ENCODE data around the gene CNMD.
"Not testable (repeated sequence)": the region's sequence is repeated elsewhere in the genome, so short reads cannot be mapped to it uniquely, and the experiment has no call there.

The CNMD gene

DNA sequence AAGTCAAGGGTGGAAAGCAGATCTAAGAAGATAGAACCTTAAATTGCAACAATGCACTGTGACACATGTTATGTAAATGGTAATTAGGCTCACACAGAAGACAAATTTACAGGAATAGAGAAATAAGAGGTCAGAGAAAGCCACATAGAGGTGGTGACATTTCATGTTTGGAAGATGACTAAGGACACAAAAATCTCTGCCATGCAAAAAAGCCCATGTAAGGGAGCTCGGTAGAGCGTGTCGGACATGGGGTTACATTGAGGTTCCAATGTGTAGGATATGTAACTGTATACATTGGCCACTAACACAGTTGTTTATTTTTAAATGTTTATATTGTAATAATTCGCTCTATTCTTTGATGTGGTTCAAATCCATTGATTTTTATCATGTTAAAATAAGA is 53.2 kb downstream of the CNMD start:
- DNase-seq (ENCODE audit: low read depth in 2 of 2): no peak

DNA sequence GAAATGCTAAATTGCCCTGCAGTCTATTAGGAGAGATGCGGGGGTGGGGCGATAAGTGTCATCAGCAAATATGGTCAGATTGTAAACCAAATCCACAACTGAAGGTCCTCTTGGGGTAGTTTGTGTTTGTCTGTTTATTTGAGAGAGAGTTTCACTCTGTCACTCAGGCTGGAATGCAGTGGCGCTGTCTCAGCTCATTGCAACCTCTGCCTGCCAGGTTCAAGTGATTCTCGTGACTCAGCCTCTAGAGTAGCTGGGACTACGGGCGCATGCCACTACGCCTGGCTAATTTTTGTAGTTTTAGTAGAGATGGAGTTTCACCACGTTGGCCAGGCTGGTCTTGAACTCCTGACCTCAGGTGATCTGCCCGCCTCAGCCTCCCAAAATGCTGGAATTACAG is 53.8 kb downstream of the CNMD start:
- not testable (repeated sequence) for DNase-seq (ENCODE audit: low read depth in 2 of 2)

DNA sequence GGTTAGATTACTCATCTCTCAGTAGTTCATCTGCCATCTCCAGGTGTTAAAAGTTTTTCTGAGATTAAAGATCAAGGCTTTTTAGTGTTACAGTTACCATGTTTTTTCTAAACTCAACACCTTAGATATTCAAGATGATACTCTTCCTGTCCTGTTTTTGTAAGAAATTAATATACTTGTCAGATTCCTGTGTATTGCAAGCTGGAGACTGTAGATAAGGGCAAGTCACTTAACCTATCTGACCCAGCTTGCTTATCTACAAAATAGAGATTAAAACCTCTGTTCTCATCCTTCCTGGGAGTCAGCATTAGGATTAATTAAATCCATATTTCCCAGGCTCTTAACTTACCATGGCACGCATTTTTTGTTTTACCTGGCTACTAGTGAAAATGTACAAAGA is 61.8 kb downstream of the CNMD start:
- no peak for DNase-seq (ENCODE audit: low read depth in 2 of 2)

DNA sequence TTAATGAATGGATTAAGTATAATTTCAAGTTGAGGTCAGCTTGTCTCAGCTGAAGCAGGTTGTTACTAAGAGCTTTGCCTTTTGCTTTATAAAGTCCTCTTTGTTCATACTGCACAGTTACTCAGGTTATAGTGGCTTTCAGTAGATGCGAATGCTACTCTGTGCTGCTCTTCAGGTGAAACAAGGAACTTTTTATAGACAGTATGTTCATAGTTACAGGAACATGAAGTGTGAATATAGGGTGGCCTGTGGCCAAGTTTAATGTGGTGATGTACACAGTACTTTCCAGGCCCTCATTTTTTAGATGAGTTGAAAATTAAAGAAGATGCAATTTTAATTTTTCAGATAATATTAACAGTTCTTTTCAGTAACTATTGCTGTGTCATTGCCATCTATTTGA is 66.2 kb downstream of the CNMD start:
- DNase-seq (ENCODE audit: low read depth in 2 of 2): no peak

DNA sequence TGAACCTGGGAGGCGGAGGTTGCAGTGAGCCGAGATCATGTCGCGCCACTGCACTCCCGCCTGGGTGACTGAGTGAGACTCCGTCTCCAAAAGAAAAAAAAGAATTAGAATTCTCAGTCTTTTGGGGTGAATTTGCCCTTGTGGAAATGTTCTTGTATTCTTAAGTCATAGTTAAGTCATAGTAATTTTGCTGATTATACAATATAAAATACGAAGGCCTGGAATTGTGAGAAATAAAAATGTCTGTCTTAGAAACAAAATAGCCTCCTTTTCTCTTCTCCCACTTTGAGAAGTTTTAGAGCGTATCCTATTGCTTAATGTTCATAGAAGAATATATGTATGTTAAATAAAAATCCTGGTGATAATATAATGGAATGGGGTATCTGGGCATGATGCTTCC is 68.9 kb downstream of the CNMD start:
- no peak for DNase-seq (ENCODE audit: low read depth in 2 of 2)

DNA sequence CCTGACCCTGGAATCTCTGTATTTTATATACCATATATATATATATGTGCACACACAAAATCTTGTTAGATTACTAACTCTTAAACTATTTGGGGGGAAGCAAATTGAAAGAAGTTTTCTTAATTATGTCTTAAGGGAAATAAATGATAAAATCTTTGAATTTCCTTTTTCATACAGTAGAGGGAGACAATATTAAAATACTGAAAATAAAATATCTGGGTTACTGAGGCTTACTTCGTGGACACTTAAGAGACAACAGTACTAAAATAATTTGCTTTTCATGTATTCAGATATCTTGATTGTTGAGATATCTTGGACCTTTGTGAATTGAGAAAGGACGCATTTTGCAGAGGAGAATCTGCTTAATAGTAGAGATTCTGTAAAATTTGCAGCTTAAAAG is 69.9 kb downstream of the CNMD start:
- no peak for DNase-seq (ENCODE audit: low read depth in 2 of 2)

DNA sequence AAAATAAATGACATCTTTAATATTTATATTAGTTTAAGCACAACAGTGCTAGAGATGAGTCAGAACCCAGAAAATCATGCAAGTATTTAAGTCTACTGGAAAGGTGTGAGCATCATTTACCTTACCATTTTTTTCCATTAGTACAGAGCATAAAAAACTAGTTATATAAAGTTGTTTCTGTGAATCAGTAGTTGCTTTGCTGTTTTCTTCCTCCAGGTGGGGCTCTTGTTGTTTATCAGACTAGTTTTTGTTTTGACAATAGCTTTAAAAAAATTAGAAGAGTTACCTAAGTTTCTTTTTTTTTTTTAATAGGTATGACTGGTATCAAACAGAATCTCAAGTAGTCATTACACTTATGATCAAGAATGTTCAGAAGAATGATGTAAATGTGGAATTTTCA is 74.3 kb downstream of the CNMD start:
- DNase-seq (ENCODE audit: low read depth in 2 of 2): no peak

DNA sequence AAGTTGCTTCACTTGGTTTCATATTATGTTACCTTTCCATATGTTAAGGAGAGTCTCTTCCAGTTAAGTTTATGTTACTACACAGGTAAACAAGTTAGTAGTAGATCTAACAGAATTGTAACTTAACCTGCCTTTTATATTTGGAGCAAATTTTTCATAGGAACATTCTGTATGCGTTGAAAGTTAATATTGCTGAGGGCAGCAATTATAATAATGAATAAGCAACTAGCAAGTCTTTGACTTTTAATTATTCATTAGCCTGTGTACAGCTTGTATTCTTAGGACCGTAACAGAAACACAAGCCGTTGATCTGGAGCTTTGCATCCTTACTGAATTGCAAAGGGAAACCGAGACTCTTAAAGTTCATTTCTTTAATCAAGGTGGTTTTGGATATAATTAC is 75.3 kb downstream of the CNMD start:
- no peak for DNase-seq (ENCODE audit: low read depth in 2 of 2)

DNA sequence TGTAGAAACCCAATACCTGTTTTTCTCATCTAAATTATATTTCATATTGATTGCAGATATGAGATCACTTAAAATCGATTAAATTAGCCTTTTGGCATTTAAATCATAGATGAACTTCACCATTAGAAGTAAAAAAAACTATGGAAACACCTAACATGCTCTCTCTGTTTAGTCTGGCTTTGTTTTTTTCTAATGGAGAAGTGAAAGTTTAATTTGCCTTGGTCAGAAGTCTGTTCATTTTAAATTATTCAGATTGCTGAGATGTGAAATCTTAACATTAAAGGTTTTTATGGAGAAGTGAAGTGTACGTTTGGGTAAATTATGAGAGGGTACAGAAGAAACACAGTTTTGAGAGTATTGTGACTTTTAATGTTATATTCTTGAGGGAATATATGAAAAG is 80.3 kb downstream of the CNMD start:
- no peak for DNase-seq (ENCODE audit: low read depth in 2 of 2)
